DND-41 (cell line): ENCODE data around the gene CCDC97.

Source experiments
- ATAC-seq: fragments of 200-7000 bp; cut with Tn5 transposase; 3 replicates; pipeline ENCODE4 v1.9.1; 2021; ENCODE audit warnings: low read depth; ENCODE audit not compliant: insufficient read depth
- DNase-seq: peaks from one replicate; pipeline ENCODE4 v3.0.0-alpha.2; 2020
- H2AFZ ChIP-seq: 2 replicates; pipeline ENCODE4 v1.6.0; 2012; ENCODE audit warnings: low read depth, low read length
- H3K27ac ChIP-seq: 2 replicates; pipeline ENCODE4 v1.5.1; 2012; ENCODE audit warnings: low read length, inconsistent platforms
- H3K27me3 ChIP-seq: fragments of 200-600 bp; sonication (generic); 2 replicates; pipeline ENCODE4 v1.6.0; 2012; ENCODE audit warnings: low read length, mild to moderate bottlenecking, inconsistent platforms; ENCODE audit not compliant: insufficient read depth, poor library complexity
- H3K36me3 ChIP-seq: 2 replicates; pipeline ENCODE4 v1.5.1; 2012; ENCODE audit warnings: low read length, inconsistent platforms; ENCODE audit not compliant: insufficient read depth
- H3K4me1 ChIP-seq: 2 replicates; pipeline ENCODE4 v1.5.1; 2012; ENCODE audit warnings: mild to moderate bottlenecking, low read length; ENCODE audit not compliant: insufficient read depth
- H3K4me2 ChIP-seq: 2 replicates; pipeline ENCODE4 v1.6.0; 2012; ENCODE audit warnings: mild to moderate bottlenecking, moderate library complexity, low read length, inconsistent platforms; ENCODE audit not compliant: insufficient read depth
- H3K4me3 ChIP-seq, 2 experiments: fragments of 200-600 bp in 1 of 2; shearing (Covaris generic) in 1 of 2; 2 replicates each; pipeline ENCODE4 v1.5.1; 2012 to 2016; ENCODE audit warnings: inconsistent platforms in 2 of 2, low read length in 2 of 2, mild to moderate bottlenecking in 2 of 2, low read depth in 1 of 2, moderate library complexity in 1 of 2
- H3K79me2 ChIP-seq: 2 replicates; pipeline ENCODE4 v1.6.0; 2012; ENCODE audit warnings: low read length, inconsistent platforms; ENCODE audit not compliant: insufficient read depth
- H3K9ac ChIP-seq: 2 replicates; pipeline ENCODE4 v1.6.0; 2012; ENCODE audit warnings: low read depth, mild to moderate bottlenecking, inconsistent platforms, low read length, moderate library complexity
- H3K9me3 ChIP-seq: 2 replicates; pipeline ENCODE4 v1.5.1; 2012; ENCODE audit warnings: low read length, moderate library complexity, mild to moderate bottlenecking, inconsistent platforms; ENCODE audit not compliant: insufficient read depth, severe bottlenecking
- H4K20me1 ChIP-seq: 2 replicates; pipeline ENCODE4 v1.6.0; 2012; ENCODE audit warnings: low read length; ENCODE audit not compliant: insufficient read depth
- EZH2 ChIP-seq: IDR thresholded peaks from 3 replicates; pipeline ENCODE4 v1.6.1; 2012; ENCODE audit warnings: borderline replicate concordance, low read depth, mild to moderate bottlenecking, moderate library complexity, low read length, inconsistent platforms; ENCODE audit not compliant: severe bottlenecking
- TF ChIP-seq, protein P1 (sequence below): IDR thresholded peaks from 2 replicates; pipeline ENCODE4 v1.5.1; 2012; ENCODE audit warnings: borderline replicate concordance, low read length, moderate library complexity, mild to moderate bottlenecking; ENCODE audit not compliant: poor library complexity, severe bottlenecking; ENCODE audit errors: extremely low read depth

Gene CCDC97

DNA sequence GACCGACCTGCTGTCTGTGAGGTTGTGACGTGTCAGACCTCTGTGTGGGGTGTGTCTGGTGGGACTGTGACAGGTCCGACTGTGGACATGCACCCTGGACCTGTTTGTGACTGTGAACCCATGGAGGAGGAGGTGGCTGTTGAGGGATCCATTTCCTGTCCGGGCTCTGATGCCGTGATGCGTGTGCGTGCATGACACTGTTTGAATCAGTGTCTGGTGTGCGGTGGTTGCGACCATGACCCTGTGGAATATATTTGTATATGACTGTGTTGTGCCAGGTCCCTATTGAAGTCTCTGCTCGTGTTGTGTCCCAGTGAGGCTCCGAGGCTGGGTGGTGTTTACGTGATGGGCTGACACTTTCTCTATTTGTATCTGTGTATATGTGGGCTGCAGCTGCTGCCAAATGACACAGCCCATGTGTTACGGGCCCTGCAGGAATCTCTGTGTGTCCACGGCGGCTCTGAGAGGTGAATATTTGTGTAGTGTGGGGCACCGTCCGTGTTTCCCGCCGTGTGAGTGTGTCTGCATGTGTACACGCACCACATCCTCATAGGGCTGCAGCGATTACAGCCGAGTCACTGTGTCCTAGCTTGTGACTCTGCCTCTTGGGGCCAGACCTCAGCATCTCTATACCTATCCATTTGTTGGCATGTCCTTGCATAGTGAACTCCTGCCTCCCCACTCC, 18.3 kb downstream of the CCDC97 start:
- no peak for DNase-seq
- Histone ChIP-seq H3K4me3 (no peak overlapping the region), H3K36me3 (peaks cover 85% of the 10 kb centered on the region), H2AFZ (no peak overlapping the region), H3K4me2 (no peak overlapping the region), H3K4me1 (no peaks in the 10 kb centered on the region), H3K27ac (no peak overlapping the region), H3K27me3 (no peaks in the 10 kb centered on the region), H3K79me2 (peaks cover 20% of the 10 kb centered on the region), H4K20me1 (peaks cover 54% of the 10 kb centered on the region), H3K9me3 (no peaks in the 10 kb centered on the region), H3K9ac (no peak overlapping the region)
- ATAC-seq = no peak
- TF ChIP-seq, protein P1, sequence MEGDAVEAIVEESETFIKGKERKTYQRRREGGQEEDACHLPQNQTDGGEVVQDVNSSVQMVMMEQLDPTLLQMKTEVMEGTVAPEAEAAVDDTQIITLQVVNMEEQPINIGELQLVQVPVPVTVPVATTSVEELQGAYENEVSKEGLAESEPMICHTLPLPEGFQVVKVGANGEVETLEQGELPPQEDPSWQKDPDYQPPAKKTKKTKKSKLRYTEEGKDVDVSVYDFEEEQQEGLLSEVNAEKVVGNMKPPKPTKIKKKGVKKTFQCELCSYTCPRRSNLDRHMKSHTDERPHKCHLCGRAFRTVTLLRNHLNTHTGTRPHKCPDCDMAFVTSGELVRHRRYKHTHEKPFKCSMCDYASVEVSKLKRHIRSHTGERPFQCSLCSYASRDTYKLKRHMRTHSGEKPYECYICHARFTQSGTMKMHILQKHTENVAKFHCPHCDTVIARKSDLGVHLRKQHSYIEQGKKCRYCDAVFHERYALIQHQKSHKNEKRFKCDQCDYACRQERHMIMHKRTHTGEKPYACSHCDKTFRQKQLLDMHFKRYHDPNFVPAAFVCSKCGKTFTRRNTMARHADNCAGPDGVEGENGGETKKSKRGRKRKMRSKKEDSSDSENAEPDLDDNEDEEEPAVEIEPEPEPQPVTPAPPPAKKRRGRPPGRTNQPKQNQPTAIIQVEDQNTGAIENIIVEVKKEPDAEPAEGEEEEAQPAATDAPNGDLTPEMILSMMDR = no peak
- no peak for TF ChIP-seq EZH2

GRCh38 chr19:41328842-41329225, 18.9 kb downstream of the CCDC97 start:
- Histone ChIP-seq H3K27me3 (no peaks in the 10 kb centered on the region), H4K20me1 (peaks cover 49% of the 10 kb centered on the region), H3K4me1 (no peaks in the 10 kb centered on the region), H3K4me3 (no peak overlapping the region), H3K4me2 (no peak overlapping the region), H3K9ac (no peak overlapping the region), H3K36me3 (peaks cover 85% of the 10 kb centered on the region), H3K79me2 (peaks cover 24% of the 10 kb centered on the region), H3K27ac (no peak overlapping the region), H3K9me3 (no peaks in the 10 kb centered on the region), H2AFZ (no peak overlapping the region)
- DNase-seq (no peak), ATAC-seq (no peak)
- TF ChIP-seq, protein P1 = no peak
- TF ChIP-seq EZH2 = no peak

- Histone ChIP-seq H3K9ac (no peak overlapping the region), H3K36me3 (peaks cover 83% of the 10 kb centered on the region), H4K20me1 (peaks cover 43% of the 10 kb centered on the region), H3K79me2 (peaks cover 27% of the 10 kb centered on the region), H3K4me2 (no peak overlapping the region), H3K27me3 (no peaks in the 10 kb centered on the region), H3K9me3 (no peaks in the 10 kb centered on the region), H3K4me1 (no peaks in the 10 kb centered on the region), H2AFZ (no peak overlapping the region), H3K27ac (no peak overlapping the region), H3K4me3 (no peak overlapping the region)
- no peak for DNase-seq
- TF ChIP-seq, protein P1 = no peak
- no peak for TF ChIP-seq EZH2
- no peak for ATAC-seq
These were observed 20.5 kb downstream of the CCDC97 start for GRCh38 chr19:41330481-41330880.
